Embryonic facial prominence (tissue), 1 donor: ENCODE measurements around the gene CDC73.
"Not testable (repeated sequence)": the region's sequence is repeated elsewhere in the genome, so short reads cannot be mapped to it uniquely, and the experiment has no call there.

Source experiments
- DNase-seq: peaks from one replicate; pipeline ENCODE4 v3.0.0-alpha.2; 2016; ENCODE audit errors: extremely low spot score

Gene CDC73

GRCh38 chr1:193231146-193231545, 109.3 kb downstream of the CDC73 start:
- DNase-seq = not testable (repeated sequence)

- DNase-seq = no peak
These were observed 112.7 kb downstream of the CDC73 start for GRCh38 chr1:193234530-193234929.

- DNase-seq = no peak
These were observed 115.6 kb downstream of the CDC73 start for GRCh38 chr1:193237381-193237978.

- DNase-seq = no peak
These were observed 118.8 kb downstream of the CDC73 start for GRCh38 chr1:193240609-193241008.

- DNase-seq = no peak
These were observed 119.4 kb downstream of the CDC73 start for GRCh38 chr1:193241132-193241827.

- DNase-seq = no peak
These were observed 120.2 kb downstream of the CDC73 start for GRCh38 chr1:193242000-193242399.

GRCh38 chr1:193249187-193249586, 127.4 kb downstream of the CDC73 start:
- DNase-seq = no peak

- no peak for DNase-seq
These were observed 130.1 kb downstream of the CDC73 start for GRCh38 chr1:193251950-193252349.

GRCh38 chr1:193256019-193256418, 134.2 kb downstream of the CDC73 start:
- no peak for DNase-seq

GRCh38 chr1:193259636-193260035, 137.8 kb downstream of the CDC73 start:
- no peak for DNase-seq

- DNase-seq = no peak
These were observed 138.4 kb downstream of the CDC73 start for GRCh38 chr1:193260056-193260745.

GRCh38 chr1:193260896-193261295, 139.1 kb downstream of the CDC73 start:
- DNase-seq = no peak

- no peak for DNase-seq
These were observed 140.8 kb downstream of the CDC73 start for GRCh38 chr1:193262661-193263060.

- no peak for DNase-seq
These were observed 142.7 kb downstream of the CDC73 start for GRCh38 chr1:193264313-193265065.

- DNase-seq = no peak
These were observed 143.9 kb downstream of the CDC73 start for GRCh38 chr1:193265716-193266115.

- DNase-seq = not testable (repeated sequence)
These were observed 145.0 kb downstream of the CDC73 start for GRCh38 chr1:193266794-193267193.

- no peak for DNase-seq
These were observed 149.2 kb downstream of the CDC73 start for GRCh38 chr1:193270996-193271395.

GRCh38 chr1:193275773-193276172, 153.9 kb downstream of the CDC73 start:
- no peak for DNase-seq

GRCh38 chr1:193278968-193279367, 157.1 kb downstream of the CDC73 start:
- no peak for DNase-seq

- DNase-seq = no peak
These were observed 160.1 kb downstream of the CDC73 start for GRCh38 chr1:193281894-193282293.

GRCh38 chr1:193283016-193283415, 161.2 kb downstream of the CDC73 start:
- DNase-seq = no peak

- DNase-seq = no peak
These were observed 162.4 kb downstream of the CDC73 start for GRCh38 chr1:193284219-193284618.
